GM23338 (cell line): ENCODE data around the gene CTU2.

Source experiments
- CTCF ChIP-seq, 2 experiments: fragments of 200-600 bp in 1 of 2; sonication (generic) in 1 of 2; conservative IDR thresholded peaks; 2 replicates each; pipeline versions ENCODE4 v1.5.1 to v1.6.1; 2016 to 2017; ENCODE audit warnings: antibody characterized with exemption in 2 of 2, low read depth in 2 of 2, mild to moderate bottlenecking in 2 of 2, moderate library complexity in 1 of 2
- POLR2AphosphoS5 ChIP-seq: IDR thresholded peaks from 2 replicates; pipeline ENCODE4 v1.6.1; 2016; ENCODE audit warnings: antibody characterized with exemption, low read depth

DNA sequence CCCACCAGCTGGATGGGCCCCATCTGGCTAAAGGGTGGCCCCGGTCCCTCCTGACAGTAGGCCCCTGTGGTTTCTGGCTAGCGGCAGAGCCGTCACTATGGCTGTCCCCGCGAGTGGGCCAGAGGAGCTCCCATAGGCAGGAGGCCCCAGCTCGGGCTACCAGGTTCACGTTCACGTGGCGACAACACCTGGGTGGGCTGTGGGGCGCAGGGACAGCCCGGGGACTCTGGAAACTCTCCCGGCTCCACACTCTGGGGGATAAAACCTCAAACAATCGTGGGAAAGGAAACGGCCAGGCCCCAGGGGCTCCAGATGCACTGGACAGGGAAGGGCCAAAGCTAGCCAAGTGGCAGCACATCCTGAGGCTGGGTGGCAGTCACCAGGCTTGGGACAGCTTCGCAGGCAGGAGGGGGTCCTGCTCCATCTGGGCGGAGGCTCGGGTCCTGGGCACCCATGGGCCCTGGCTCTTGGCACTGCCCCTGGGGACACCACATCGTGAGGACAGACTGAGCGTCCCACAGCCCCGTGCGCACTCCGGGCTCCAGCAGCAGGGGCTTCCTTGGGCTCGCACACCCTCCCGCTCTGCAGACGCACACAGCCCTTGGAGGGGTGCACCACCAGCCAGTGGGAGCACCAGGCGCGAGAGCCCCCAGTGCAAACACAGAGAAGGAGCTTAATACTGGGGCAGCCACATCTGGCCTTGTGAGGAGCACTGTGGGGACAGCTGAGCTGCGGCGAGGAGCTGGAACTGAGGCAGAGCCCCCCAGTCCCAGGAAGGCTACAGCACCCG, 4.5 kb upstream of the CTU2 start:
- TF ChIP-seq POLR2AphosphoS5 (no peak), CTCF (conservative IDR thresholded peaks at IDR 0.05; ENCODE audit: low read depth in 2 of 2) (no peak)
